K562 (cell line): ENCODE results near the gene KLHL6. TPM values are rescaled to one million over a fixed set of nuclear protein-coding genes. Genes with fewer than 3 reads are reported as not detected.

Experiments used
- ARID3B ChIP-seq: fragments of 250-450 bp; sonication (Bioruptor Pico); IDR thresholded peaks from 2 replicates; pipeline ENCODE4 v1.4.0; 2020; ENCODE audit warnings: borderline replicate concordance
- CBFA2T2 ChIP-seq: fragments of 450-650 bp; conservative IDR thresholded peaks from 2 replicates; pipeline ENCODE4 v1.6.1; 2017; ENCODE audit warnings: mild to moderate bottlenecking
- HMGXB4 ChIP-seq: sonication (generic); formaldehyde crosslinking; IDR thresholded peaks from 2 replicates; pipeline ENCODE4 v1.8.1; 2023; ENCODE audit warnings: mild to moderate bottlenecking, missing genetic modification reagents
- KDM4B ChIP-seq, 2 experiments: fragments of 450-650 bp in 1 of 2; sonication (generic) in 1 of 2; IDR thresholded peaks; 2 replicates each; pipeline ENCODE4 v1.6.1; 2016 to 2017; ENCODE audit warnings: borderline replicate concordance in 2 of 2, antibody characterized with exemption in 1 of 2, low read depth in 1 of 2, mild to moderate bottlenecking in 1 of 2
- MGA ChIP-seq: fragments of 450-650 bp; IDR thresholded peaks from 2 replicates; pipeline ENCODE4 v1.6.1; 2016; ENCODE audit warnings: mild to moderate bottlenecking, moderate library complexity
- MYBL2 ChIP-seq, 2 experiments: fragments of 450-650 bp in 1 of 2; sonication (generic) in 1 of 2; formaldehyde crosslinking in 1 of 2; IDR thresholded peaks; 2 replicates each; pipeline versions ENCODE4 v1.6.1 to v1.8.1; 2017 to 2022; ENCODE audit warnings: borderline replicate concordance in 1 of 2, inconsistent platforms in 1 of 2, low read depth in 1 of 2, mild to moderate bottlenecking in 1 of 2, missing genetic modification reagents in 1 of 2, moderate library complexity in 1 of 2
- NR4A1 ChIP-seq, 2 experiments: fragments of 250-450 bp in 1 of 2; fragments of 450-650 bp in 1 of 2; sonication (Bioruptor Pico) in 1 of 2; IDR thresholded peaks; 2 replicates each; pipeline versions ENCODE4 v1.4.0 to v1.6.1; 2016 to 2020; ENCODE audit warnings: mild to moderate bottlenecking in 2 of 2, missing compliant biosample characterization in 1 of 2, missing genetic modification characterization in 1 of 2, moderate library complexity in 1 of 2
- ZNF436 ChIP-seq: fragments of 250-450, 450-650 bp; sonication (Bioruptor Pico); formaldehyde crosslinking; IDR thresholded peaks from 2 replicates; pipeline ENCODE4 v1.7.0; 2020; ENCODE audit warnings: mild to moderate bottlenecking
- ZNF511 ChIP-seq: sonication (generic); formaldehyde crosslinking; IDR thresholded peaks from 2 replicates; pipeline ENCODE4 v1.8.0; 2022; ENCODE audit warnings: mild to moderate bottlenecking, missing genetic modification reagents
- polyA plus RNA-seq, 8 experiments: library from polyadenylated mRNA; depleted of rRNA in 4 of 8; stranded (reverse) in 5 of 8; unstranded in 3 of 8; fragments of >200 nt; fragmentation: Nextera tagmentation in 2 of 8; fragmentation: Illumina TruSeq in 1 of 8; extraction: Ambion mirVana in 2 of 8; extraction: Trizol in 1 of 8; gene quantifications; 2 replicates each; pipeline versions ENCODE4 v1.2.1 to v1.2.3, GENCODE V29; 2011 to 2014; ENCODE audit warnings: inconsistent platforms in 1 of 8, missing spikeins in 1 of 8
- total RNA-seq, 7 experiments: library from RNA; depleted of rRNA in 6 of 7; stranded (reverse); fragments of >200 nt in 6 of 7; fragmentation: Illumina TruSeq in 2 of 7; extraction: Trizol in 2 of 7; gene quantifications; 2 replicates each; pipeline versions ENCODE4 v1.2.1 to v1.2.3, GENCODE V29; 2011 to 2021; ENCODE audit warnings: low replicate concordance in 1 of 7

KLHL6 gene
- total and polyA plus RNA-seq, 9 of the 15 experiments (the other 6 are each of a cell fraction or from before 2014, with no cell fraction given) = 0.18 to 2.1 (median 1.4) TPM

GRCh38 chr3:183532620-183533411 lies 22.7 kb downstream of the KLHL6 start (continued):
- TF ChIP-seq MGA (peak; percentile 91), ARID3B (CRISPR knock-in tag) (no peak), ZNF436 (CRISPR knock-in tag) (no peak), NR4A1 (CRISPR knock-in tag; IDR thresholded peaks at IDR 0.05) (no peak), NR4A1 (tag; IDR thresholded peaks at IDR 0.05) (no peak), KDM4B (IDR thresholded peaks at IDR 0.05; ENCODE audit: borderline replicate concordance in 2 of 2, low read depth in 1 of 2) (no peak), ZNF511 (no peak), HMGXB4 (no peak), CBFA2T2 (no peak), MYBL2 (IDR thresholded peaks at IDR 0.05; ENCODE audit: low read depth) (peak; percentile 7; the same call in 1 of the 2 replicates), MYBL2 (CRISPR knock-in tag; IDR thresholded peaks at IDR 0.05; ENCODE audit: borderline replicate concordance) (no peak)
